HG03159 (cell line): ENCODE data around the gene UNC45A.
A peak's percentile ranks its signal among the peaks of the same experiment; 100 is the strongest.

Source experiments
- ATAC-seq: cut with Tn5 transposase; IDR thresholded peaks from one replicate; pipeline ENCODE4 v1.9.1; 2021; ENCODE audit warnings: mild to moderate bottlenecking, moderate library complexity; ENCODE audit not compliant: unreplicated experiment

Gene UNC45A

DNA sequence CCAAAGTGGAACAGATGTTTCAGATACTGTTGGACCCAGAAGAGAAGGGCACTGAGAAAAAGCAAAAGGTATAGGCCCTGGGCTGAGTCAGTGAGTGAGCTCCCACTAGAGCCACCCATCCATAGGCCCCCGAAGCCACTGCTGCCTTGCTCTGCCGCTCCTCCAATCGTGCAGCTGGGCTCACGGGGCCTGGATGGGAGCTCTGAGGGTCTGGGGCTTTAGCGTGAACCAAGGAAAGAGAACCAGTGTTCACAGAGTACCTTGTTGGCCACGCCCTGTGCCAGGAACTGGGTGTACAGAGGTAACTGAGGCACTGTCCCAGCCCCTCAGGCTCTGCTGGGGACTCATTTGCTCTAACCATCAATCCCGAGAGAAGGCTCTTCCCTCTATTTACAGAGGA lies 4.7 kb downstream of the UNC45A start:
- ATAC-seq: no peak

DNA sequence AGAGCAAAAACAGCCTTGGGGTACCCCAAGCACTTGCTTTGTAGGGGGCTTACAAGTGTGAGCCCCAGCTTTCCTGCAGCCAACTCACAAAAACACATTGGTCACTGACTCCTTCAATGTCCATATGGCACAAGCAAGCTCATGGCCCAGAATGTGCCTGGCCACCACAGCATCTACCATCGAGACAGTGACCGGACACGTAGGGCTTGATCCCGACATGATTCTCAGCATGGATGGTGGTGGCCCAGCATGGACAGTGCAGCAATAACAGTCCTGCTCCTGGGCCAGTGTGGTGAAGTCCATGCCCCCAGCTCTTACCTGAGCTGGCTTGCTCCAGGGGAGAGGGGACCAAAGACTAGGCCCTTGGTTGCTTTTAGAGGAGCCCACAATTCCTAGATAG lies 6.0 kb downstream of the UNC45A start:
- no peak for ATAC-seq

DNA sequence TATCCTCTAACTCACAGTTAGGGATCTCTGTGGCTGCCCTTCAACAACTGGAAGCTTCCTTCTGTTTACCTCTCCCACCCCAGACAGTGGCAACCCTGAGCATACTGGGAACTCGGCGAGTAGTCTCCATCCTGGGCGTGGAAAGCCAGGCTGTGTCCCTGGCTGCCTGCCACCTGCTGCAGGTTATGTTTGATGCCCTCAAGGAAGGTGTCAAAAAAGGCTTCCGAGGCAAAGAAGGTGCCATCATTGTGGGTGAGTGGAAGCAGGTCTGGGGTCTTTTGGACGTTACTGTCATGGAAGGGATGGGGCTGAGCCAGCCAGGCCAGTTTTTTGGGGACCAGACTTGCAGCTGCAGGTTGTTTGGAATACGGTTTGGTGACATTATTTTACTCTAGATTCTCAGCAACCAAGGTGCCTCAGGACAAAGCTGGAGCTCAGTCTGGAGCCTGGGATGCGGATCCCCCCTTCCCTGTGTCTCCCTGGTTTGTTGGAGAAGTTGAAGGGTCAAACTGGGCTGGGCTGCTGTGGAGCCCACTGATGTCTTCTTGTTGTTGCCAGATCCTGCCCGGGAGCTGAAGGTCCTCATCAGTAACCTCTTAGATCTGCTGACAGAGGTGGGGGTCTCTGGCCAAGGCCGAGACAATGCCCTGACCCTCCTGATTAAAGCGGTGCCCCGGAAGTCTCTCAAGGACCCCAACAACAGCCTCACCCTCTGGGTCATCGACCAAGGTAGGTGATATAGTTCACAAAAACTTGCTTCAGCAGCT lies 7.5 kb downstream of the UNC45A start:
- no peak for ATAC-seq

DNA sequence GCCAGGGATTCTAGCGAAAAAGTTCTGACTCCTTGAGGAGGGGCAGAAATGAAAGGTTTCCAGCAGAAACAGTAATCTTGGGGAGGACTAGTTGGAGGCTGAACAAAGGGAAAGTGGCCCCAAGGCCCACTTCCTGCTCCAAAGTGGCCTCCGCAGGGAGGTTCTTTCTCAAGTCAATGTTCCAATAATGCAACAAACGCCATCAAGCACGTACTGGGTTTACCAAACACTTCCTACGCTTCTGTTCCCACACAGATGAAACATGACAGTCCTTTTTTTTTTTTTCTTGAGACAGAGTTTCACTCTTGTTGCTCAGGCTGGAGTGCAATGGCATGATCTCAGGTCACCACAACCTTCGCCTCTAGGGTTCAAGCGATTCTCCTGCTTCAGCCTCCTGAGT lies 10.0 kb downstream of the UNC45A start:
- no peak for ATAC-seq

DNA sequence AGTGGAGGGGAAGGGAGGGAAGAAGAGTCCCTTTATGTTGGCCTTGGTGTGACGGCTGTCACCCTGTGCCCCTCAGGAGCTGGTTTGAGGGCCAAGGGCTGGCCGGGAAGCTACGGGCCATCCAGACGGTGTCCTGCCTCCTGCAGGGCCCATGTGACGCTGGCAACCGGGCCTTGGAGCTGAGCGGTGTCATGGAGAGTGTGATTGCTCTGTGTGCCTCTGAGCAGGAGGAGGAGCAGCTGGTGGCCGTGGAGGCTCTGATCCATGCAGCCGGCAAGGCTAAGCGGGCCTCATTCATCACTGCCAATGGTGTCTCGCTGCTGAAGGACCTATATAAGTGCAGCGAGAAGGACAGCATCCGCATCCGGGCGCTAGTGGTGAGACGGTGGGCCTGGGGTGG lies 11.5 kb downstream of the UNC45A start:
- ATAC-seq: no peak

DNA sequence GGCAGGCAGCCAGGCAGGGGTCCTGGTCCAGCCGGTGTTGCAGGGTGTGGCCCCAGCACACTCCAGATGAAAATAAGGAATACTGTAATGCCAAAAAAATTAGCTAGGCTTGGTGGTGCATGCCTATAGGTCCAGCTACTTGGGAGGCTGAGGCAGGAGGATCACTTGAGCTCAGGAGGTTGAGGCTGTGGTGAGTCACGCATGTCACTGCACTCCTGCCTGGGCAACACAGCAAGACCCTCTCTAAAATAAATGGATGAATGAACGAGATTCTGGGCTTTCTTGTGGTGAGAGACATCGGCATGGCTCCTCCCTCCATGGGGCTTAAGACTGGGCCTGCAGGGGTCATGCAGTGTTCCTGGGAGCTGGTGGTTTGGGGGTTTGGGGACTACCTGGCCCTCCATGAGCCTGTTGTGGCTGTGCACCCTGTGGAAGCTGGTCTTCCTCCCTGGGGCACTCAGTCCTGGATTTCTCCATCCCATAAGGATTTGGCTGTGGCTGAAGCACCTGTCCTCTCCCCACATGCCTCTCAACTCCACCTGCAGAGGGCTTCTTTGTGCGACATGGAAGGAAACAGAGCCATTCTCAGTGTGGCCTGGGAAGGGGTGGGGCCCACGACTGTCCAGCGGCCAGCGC lies 12.0 kb downstream of the UNC45A start:
- no peak for ATAC-seq

DNA sequence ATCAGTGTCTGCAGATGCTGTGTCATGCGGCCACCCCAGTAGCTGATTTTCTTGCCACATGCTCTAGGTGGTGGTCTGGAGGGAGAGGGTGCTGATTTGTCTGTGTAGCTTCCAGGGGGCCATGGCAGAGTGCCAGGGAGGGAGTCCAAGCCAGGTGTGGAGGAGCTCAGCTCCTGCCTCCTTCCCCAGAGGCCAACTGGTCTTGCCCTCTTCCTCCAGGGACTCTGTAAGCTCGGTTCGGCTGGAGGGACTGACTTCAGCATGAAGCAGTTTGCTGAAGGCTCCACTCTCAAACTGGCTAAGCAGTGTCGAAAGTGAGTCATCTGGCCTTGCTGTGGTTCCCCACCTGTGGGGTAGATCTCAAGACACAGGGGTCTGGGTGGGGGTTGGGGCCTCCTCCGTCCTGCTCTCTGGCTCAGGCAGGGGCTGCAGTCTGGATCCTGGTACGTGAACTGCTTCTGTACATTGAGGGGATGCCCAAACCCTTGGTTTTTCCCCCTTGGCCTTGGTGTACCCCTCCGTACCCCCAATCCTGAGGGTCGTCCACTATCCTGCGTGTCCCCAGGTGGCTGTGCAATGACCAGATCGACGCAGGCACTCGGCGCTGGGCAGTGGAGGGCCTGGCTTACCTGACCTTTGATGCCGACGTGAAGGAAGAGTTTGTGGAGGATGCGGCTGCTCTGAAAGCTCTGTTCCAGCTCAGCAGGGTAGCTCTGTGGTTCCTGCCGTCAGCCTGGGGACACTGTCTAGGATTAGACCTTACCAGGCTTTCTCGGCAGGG lies 12.7 kb downstream of the UNC45A start:
- ATAC-seq: no peak

DNA sequence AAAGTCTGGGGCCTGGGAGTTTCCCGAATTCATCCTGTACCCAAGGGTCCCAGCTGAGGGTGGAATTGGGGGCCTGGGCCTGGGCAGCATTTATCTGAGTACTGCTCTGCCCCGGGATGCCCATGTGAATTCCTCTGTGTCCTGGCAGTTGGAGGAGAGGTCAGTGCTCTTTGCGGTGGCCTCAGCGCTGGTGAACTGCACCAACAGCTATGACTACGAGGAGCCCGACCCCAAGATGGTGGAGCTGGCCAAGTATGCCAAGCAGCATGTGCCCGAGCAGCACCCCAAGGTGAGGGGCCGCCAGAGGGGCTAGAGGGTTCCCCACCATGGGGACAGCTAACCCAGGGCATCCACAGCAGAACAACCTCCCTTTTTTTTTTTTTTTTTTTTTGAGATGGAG lies 13.4 kb downstream of the UNC45A start:
- no peak for ATAC-seq

DNA sequence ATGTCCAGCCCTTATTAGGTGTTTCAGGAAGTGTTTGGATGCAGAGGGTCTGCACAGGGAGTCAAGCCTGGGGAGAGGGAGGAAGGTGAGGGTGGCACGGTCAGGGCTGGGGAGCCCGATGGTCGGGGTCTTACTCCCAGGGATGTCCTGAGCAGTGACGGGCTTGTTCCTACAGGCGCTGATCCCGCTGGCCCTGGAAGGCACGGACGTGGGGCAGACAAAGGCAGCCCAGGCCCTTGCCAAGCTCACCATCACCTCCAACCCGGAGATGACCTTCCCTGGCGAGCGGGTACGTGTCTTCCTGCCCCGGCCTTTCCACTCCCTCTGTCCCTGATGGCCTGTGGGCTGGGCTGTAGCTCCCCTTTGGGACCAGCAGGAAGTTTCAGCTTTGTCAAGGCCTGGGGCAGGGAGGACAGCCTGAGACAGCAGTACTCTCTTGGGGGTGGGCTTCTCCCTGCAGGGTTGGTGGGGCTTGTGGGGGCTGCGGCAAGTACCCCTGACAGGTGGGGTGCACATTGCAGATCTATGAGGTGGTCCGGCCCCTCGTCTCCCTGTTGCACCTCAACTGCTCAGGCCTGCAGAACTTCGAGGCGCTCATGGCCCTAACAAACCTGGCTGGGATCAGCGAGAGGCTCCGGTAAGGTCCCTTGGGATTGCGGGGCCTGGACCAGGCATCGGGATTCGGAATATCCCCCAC lies 15.0 kb downstream of the UNC45A start:
- ATAC-seq: no peak

DNA sequence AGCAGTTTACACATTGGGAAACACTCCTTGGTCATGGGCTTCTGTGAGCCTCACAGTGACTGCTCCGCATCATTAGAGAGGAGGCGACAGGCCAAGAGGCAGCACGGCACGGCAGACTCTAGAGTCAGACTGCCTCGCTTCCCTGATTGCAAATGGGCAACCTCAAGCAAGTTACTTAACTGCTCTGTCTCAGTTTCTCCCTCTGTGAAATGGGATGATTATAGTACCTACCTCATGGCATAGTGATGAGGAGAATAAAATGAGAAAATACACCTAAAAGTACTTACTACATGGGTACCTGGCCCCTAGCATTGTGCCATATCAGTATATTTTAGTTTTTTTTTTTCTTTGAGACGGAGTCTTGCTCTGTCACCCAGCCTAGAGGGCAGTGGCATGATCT lies 15.6 kb downstream of the UNC45A start:
- no peak for ATAC-seq

DNA sequence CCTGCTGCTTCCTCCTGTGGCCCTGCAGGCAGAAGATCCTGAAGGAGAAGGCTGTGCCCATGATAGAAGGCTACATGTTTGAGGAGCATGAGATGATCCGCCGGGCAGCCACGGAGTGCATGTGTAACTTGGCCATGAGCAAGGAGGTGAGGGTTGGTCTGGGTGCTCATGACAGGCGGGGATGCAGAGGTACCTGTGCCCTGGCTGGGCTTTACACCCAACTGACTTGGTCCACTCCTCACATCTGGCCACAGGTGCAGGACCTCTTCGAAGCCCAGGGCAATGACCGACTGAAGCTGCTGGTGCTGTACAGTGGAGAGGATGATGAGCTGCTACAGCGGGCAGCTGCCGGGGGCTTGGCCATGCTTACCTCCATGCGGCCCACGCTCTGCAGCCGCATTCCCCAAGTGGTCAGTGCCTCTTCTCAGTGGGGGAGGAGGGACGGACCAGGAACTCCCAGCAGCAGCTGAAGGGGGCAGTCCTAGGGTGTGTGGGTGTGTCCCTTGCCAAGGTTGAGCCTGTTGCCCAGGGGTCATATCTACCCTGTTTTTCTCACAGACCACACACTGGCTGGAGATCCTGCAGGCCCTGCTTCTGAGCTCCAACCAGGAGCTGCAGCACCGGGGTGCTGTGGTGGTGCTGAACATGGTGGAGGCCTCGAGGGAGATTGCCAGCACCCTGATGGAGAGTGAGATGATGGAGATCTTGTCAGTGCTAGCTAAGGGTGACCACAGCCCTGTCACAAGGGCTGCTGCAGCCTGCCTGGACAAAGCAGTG lies 18.0 kb downstream of the UNC45A start:
- ATAC-seq: no peak

DNA sequence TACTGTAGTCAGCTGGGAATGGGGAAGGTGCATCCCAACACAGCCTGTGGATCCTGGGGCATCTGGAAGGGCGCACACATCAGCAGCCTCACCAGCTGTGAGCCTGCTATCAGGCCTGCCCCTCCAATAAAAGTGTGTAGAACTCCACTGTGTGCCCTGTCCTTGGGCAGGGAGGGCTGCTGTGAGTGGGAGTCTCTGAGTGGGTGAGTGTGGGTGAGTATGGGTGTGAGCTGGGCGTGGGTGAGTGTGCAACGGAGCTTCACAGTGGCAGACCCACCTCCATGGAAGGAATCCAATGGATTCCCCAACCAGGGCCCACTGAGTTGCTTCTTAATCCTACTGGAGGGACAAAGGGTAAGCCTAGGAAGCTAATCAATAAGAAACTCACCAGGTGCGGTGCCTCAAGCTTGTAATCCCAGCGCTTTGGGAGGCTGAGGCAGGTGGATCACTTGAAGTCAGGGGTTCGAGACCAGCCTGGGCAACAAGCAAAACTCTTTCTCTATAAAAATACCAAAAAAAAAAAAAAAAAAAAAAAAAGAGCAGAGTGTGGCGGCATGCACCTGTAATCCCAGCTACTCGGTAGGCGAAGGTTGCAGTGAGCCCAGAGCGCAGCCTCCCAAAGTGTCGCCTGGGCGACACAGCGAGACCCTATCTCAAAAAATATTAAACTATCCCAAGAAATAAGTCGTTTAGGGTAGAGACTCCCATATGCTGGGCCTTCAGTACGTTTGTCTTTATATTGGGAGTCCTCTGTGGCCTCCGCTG lies 19.0 kb downstream of the UNC45A start:
- ATAC-seq: no peak

DNA sequence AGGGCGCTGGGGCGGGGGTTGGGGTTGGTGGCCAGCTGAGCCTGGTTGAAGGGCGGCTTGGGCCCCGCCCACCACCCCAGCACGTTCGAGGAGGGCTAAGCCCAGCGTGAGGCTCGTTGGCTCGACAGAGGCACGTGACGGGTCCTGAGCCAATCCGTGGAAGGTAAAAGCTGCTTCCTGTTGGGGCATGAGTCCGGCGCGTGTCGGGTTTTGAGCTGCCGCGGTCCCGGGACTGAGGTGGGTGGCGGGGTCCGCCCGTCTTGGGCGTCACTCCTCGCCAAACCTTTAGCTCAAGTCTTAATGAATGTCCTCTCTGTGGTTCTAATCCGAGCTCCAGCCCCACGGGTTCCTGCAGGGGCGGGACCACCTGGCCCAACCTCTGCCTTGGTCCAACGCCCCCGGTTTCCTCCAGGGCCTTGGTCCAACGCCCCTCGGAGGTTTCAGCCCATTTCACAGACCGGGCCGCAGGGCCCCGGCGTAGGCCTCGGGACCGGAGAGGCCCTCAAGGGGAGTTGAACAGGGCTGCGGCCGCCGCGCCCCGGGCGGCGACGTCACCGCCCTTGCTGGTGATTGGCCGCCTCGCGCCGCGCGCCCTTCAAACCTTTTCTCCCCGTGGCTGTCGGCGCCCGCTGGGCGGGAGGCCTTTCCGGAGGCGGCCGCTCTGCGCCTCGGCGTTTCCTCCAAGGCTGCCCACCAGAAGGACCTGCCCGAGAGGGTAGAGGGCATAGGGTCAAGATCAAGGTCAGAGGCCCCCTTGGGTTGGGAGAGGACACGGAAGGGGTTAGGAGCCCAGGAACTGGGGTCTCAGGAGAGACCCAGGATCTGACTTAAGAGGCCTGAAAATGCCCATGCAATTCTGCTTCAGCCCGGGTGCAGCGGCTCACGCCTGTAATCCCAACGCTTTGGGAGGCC lies 19.9 kb downstream of the UNC45A start, which contains the start of gene RCCD1:
Gene RCCD1 (plus strand): TSS at position 173 of the 912 bp plus-strand sequence. CDS start 1,851 bp downstream, outside the sequence.
- peak; percentile 90 for ATAC-seq

DNA sequence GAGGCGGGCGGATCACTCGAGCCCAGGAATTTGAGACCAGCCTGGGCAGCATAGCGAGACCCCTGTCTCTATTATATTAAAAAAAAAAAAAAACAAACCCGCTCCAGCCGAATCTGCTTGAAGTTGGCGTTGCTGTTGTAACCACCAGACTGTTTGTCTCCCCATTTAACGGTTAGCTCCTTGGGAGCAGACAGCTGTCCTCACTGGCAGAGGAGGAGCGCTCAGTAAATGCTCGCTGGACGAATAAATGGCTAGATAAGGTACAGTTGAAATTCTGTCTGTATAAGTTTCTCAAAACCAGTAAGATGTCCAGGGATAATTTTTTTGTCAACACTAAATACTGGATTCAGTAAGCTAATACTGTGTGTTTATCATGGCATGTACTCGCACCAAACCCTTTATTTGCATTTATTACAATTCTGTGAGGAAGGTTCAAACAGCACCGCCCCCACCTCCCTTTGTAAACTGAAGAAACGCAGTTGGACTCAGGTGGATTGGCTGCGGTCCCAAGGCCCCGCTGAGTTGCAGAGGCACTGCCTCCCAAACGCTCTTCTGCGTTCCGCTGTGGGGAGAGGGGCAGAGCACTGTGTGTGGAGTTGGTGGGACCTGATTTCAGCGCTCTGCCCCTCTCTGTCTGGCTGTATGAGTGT lies 20.7 kb downstream of the UNC45A start:
- ATAC-seq: no peak

DNA sequence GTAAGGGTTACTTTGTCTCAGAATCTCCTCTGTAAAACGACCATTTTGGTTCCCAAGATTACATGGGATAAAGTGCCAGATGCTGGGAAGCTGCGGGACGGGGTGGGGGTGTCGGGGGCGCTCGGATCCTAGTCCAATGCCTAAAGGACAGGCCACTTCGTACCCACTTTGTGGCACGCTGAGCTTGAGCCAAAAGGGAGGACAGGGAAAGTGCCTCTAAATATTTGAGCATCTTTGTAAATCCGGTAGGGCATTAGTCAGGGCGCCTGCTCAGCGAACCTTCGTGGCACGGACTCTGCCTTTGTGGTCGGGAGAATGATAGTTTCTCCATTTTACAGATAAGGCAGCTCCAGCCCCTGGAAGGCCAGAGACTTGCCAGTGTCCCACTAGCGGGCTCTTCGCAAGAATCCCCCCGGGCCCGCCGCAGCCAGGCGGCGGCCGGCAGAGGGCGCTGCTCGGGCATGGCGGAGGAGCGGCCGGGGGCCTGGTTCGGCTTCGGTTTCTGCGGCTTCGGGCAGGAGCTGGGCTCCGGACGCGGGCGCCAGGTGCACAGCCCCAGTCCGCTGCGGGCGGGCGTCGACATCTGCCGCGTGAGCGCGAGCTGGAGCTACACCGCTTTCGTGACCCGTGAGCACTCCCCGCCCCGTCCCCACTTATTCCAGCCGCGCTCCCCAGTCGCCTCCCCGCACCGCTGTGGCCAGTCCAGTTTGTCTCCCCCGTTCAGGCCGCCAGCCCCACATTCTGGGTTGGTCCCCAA lies 21.4 kb downstream of the UNC45A start:
- peak; percentile 34 for ATAC-seq

DNA sequence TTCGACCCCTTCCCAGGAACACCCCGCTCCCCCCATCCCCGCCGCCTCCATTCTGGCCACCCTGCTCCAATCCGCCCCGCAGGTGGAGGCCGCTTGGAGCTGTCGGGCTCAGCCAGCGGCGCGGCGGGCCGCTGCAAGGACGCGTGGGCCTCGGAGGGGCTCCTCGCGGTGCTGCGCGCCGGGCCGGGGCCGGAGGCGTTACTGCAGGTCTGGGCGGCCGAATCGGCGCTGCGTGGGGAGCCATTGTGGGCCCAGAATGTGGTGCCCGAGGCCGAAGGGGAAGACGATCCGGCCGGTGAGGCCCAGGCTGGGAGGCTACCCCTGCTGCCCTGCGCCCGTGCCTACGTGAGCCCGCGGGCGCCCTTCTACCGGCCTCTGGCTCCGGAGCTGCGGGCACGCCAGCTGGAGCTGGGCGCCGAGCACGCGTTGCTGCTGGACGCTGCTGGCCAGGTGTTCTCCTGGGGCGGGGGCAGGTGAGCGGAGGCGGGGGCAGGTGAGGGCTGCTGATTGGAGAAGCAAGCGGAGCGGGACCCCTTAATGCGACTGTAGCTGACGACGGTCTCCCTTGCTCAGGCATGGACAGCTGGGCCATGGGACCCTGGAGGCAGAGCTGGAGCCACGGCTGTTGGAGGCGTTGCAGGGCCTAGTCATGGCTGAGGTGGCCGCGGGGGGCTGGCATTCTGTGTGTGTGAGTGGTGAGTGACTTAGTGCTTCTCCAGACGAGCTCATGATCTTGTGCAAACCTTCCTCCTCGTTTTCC lies 22.1 kb downstream of the UNC45A start:
- no peak for ATAC-seq

DNA sequence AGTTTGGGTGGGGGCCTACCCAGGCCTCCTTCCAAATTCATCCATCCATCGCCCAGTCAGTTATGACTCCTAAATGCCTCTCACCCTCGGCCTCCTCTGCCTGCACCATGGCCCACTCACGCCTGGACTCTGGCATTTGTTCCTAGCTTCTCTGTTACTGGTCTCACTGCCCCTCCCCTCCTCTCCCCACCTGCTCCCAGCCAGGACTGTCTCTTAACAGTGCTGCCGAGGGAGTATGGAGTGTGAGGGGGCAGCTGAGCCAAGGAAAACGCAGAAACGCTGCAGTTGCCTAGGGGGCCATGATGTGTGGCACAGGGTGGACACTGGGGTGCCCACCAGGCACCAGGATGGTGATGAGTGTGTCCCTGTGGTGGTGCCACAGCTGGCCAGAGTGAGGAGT lies 22.7 kb downstream of the UNC45A start:
- ATAC-seq: no peak
